Measurements from ENCODE around the gene PRKCB.

PRKCB gene

DNA sequence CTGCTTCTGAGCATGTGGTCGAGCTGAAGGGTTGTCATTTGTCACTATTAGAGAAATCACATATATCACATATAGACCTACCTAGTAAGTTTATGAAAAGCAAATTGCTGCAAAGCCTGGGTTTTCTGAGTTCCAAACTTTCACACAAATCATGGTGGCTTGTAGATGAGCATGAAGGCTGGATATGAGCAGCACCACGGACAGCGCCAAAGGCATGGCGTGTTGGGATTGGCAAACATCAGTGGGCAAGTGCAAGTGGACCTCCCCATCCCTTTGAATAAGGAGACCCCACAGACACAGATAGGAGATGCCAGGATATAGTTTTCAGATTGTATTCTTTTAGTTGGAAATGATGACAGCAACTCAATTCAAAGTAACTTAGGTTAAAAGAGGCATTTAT lies 342.7 kb downstream of the PRKCB start:
- H3K9ac ChIP-seq (ENCODE audit: low read depth, low read length, poor library complexity, severe bottlenecking): no peak overlapping the region
- TF ChIP-seq EZH2phosphoT487 (IDR thresholded peaks at IDR 0.05; ENCODE audit: borderline replicate concordance): no peak
- TF ChIP-seq, protein P1, sequence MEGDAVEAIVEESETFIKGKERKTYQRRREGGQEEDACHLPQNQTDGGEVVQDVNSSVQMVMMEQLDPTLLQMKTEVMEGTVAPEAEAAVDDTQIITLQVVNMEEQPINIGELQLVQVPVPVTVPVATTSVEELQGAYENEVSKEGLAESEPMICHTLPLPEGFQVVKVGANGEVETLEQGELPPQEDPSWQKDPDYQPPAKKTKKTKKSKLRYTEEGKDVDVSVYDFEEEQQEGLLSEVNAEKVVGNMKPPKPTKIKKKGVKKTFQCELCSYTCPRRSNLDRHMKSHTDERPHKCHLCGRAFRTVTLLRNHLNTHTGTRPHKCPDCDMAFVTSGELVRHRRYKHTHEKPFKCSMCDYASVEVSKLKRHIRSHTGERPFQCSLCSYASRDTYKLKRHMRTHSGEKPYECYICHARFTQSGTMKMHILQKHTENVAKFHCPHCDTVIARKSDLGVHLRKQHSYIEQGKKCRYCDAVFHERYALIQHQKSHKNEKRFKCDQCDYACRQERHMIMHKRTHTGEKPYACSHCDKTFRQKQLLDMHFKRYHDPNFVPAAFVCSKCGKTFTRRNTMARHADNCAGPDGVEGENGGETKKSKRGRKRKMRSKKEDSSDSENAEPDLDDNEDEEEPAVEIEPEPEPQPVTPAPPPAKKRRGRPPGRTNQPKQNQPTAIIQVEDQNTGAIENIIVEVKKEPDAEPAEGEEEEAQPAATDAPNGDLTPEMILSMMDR (conservative IDR thresholded peaks at IDR 0.05; ENCODE audit: low read length): no peak
- H3K9me3 ChIP-seq (ENCODE audit: insufficient read depth, low read depth, low read length): no peaks in the 10 kb centered on the region

DNA sequence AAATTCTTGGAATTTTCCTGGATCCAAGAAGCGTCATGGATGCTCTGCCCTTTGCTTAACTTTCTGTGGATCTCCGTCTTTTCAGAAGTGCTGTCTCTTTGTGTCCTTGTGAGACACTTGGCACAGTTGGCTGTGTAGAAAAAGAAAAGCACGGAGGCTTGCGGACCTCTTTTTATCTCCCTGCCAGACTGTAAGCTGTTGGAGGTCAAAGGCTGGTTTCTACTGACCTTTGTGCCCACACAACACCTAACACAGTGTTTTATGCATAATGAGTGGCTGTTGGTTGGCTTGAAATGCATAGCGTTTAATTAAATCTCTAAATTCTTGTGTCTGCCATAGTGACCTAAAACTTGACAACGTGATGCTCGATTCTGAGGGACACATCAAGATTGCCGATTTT lies 344.7 kb downstream of the PRKCB start:
- Histone ChIP-seq H3K9ac (ENCODE audit: low read depth, low read length, poor library complexity, severe bottlenecking) (no peak overlapping the region), H3K4me1 (ENCODE audit: insufficient read depth, low read length, poor library complexity, severe bottlenecking) (no peaks in the 10 kb centered on the region), H3K9me3 (ENCODE audit: insufficient read depth, low read depth, low read length) (no peaks in the 10 kb centered on the region), H4K20me1 (ENCODE audit: insufficient read depth, low read length, poor library complexity, severe bottlenecking) (no peaks in the 10 kb centered on the region), H3K27me3 (ENCODE audit: insufficient read depth, low read length, poor library complexity, severe bottlenecking) (no peaks in the 10 kb centered on the region), H3F3A (ENCODE audit: low read depth) (no peaks in the 10 kb centered on the region), H2AFZ (ENCODE audit: low read length) (no peak overlapping the region), H3K36me3 (ENCODE audit: insufficient read depth, low read length) (peaks cover 39% of the 10 kb centered on the region; the same call in 1 of the 2 replicates), H3K4me2 (ENCODE audit: low read depth, low read length, poor library complexity, severe bottlenecking) (no peak overlapping the region), H3K4me3 (ENCODE audit: low read length, poor library complexity, severe bottlenecking) (no peak overlapping the region), H3K79me2 (ENCODE audit: insufficient read depth, low read length) (no peaks in the 10 kb centered on the region), H3K9me2 (replicated peaks; ENCODE audit: low read depth, low read length) (no peaks in the 10 kb centered on the region)
- TF ChIP-seq, protein P1 (conservative IDR thresholded peaks at IDR 0.05; ENCODE audit: low read length): no peak
- no peak for TF ChIP-seq EZH2phosphoT487 (IDR thresholded peaks at IDR 0.05; ENCODE audit: borderline replicate concordance)

More for the DNA sequence above, 342.7 kb downstream of the PRKCB start:
- Histone ChIP-seq H3K4me2 (ENCODE audit: low read depth, low read length, poor library complexity, severe bottlenecking) (no peak overlapping the region), H3K27me3 (ENCODE audit: insufficient read depth, low read length, poor library complexity, severe bottlenecking) (no peaks in the 10 kb centered on the region), H3K4me1 (ENCODE audit: insufficient read depth, low read length, poor library complexity, severe bottlenecking) (no peaks in the 10 kb centered on the region), H3K4me3 (ENCODE audit: low read length, poor library complexity, severe bottlenecking) (no peak overlapping the region), H4K20me1 (ENCODE audit: insufficient read depth, low read length, poor library complexity, severe bottlenecking) (no peaks in the 10 kb centered on the region), H3K36me3 (ENCODE audit: insufficient read depth, low read length) (peaks cover 50% of the 10 kb centered on the region; the same call in 1 of the 2 replicates), H3K79me2 (ENCODE audit: insufficient read depth, low read length) (no peaks in the 10 kb centered on the region), H3F3A (ENCODE audit: low read depth) (no peaks in the 10 kb centered on the region), H2AFZ (ENCODE audit: low read length) (no peak overlapping the region), H3K9me2 (replicated peaks; ENCODE audit: low read depth, low read length) (no peaks in the 10 kb centered on the region)

DNA sequence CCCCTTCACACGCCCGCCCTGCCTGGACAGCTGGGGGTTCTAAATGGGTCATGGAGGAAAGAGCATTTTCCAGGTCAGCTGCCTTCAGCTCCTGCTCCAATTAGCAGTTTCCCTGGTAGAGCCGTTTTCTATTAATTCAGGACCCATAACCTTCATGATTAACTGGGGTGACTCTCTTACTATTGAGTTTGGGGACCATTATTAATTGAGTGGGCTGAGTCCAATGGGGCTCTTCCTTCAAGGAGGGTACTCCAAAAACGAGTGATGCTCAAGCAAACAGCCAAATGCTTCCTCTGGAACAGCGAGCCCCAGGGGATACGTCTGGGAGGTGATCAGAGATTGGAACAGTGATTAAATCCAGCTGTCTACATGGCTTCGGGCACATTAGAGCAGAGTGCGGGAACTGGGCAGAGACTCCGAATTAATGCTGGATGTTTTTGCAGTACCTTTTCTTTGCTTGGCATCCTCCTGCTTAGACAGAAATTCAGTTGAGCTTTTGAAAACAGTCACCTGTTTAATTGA lies 352.3 kb downstream of the PRKCB start:
- Histone ChIP-seq H3K9ac (ENCODE audit: low read depth, low read length, poor library complexity, severe bottlenecking) (no peak overlapping the region), H3K9me3 (ENCODE audit: insufficient read depth, low read depth, low read length) (no peaks in the 10 kb centered on the region), H3K36me3 (ENCODE audit: insufficient read depth, low read length) (peaks cover 52% of the 10 kb centered on the region; the same call in 1 of the 2 replicates), H4K20me1 (ENCODE audit: insufficient read depth, low read length, poor library complexity, severe bottlenecking) (no peaks in the 10 kb centered on the region), H3F3A (ENCODE audit: low read depth) (no peaks in the 10 kb centered on the region), H3K4me1 (ENCODE audit: insufficient read depth, low read length, poor library complexity, severe bottlenecking) (no peaks in the 10 kb centered on the region), H3K79me2 (ENCODE audit: insufficient read depth, low read length) (no peaks in the 10 kb centered on the region), H3K27me3 (ENCODE audit: insufficient read depth, low read length, poor library complexity, severe bottlenecking) (no peaks in the 10 kb centered on the region), H2AFZ (ENCODE audit: low read length) (no peak overlapping the region), H3K9me2 (replicated peaks; ENCODE audit: low read depth, low read length) (no peaks in the 10 kb centered on the region), H3K4me2 (ENCODE audit: low read depth, low read length, poor library complexity, severe bottlenecking) (no peak overlapping the region), H3K4me3 (ENCODE audit: low read length, poor library complexity, severe bottlenecking) (no peak overlapping the region)
- TF ChIP-seq, protein P1 (conservative IDR thresholded peaks at IDR 0.05; ENCODE audit: low read length): no peak
- TF ChIP-seq EZH2phosphoT487 (IDR thresholded peaks at IDR 0.05; ENCODE audit: borderline replicate concordance): no peak
